Neuronal stem cell (in vitro differentiated cells): ENCODE results near the gene TINAGL1.

Source experiments
- DNase-seq: peaks from one replicate; pipeline ENCODE4 v3.0.0-alpha.2; 2013; ENCODE audit warnings: low spot score
- H2AFZ ChIP-seq: one replicate; pipeline ENCODE4 v1.6.1; 2013; ENCODE audit warnings: mild to moderate bottlenecking, low read length, inconsistent platforms
- H2AK5ac ChIP-seq: 2 replicates; pipeline ENCODE4 v1.6.1; 2013; ENCODE audit warnings: low read depth, mild to moderate bottlenecking, inconsistent platforms, low read length, moderate library complexity, mixed read lengths
- H2BK120ac ChIP-seq: 2 replicates; pipeline ENCODE4 v1.6.1; 2013; ENCODE audit warnings: low read depth, mild to moderate bottlenecking, inconsistent platforms, low read length, moderate library complexity, mixed read lengths
- H2BK12ac ChIP-seq: one replicate; pipeline ENCODE4 v1.6.1; 2013; ENCODE audit warnings: low read length, inconsistent platforms
- H2BK15ac ChIP-seq: 2 replicates; pipeline ENCODE4 v1.6.1; 2013; ENCODE audit warnings: mild to moderate bottlenecking, low read length, inconsistent platforms, mixed read lengths
- H2BK5ac ChIP-seq: one replicate; pipeline ENCODE4 v1.6.1; 2013; ENCODE audit warnings: inconsistent platforms, mild to moderate bottlenecking, low read length, moderate library complexity
- H3K14ac ChIP-seq: one replicate; pipeline ENCODE4 v1.6.1; 2013; ENCODE audit warnings: low read length, inconsistent platforms
- H3K18ac ChIP-seq: 2 replicates; pipeline ENCODE4 v1.6.1; 2013; ENCODE audit warnings: low read length, inconsistent platforms
- H3K23ac ChIP-seq: 2 replicates; pipeline ENCODE4 v1.6.1; 2013; ENCODE audit warnings: low read depth, mild to moderate bottlenecking, mixed read lengths, low read length, inconsistent platforms; ENCODE audit not compliant: poor library complexity
- H3K27ac ChIP-seq: replicated peaks from 3 replicates; pipeline ENCODE4 v1.5.1; 2013; ENCODE audit warnings: low read length, inconsistent platforms
- H3K27me3 ChIP-seq, 3 experiments: 2 replicates each; pipeline ENCODE4 v1.6.1; 2013; ENCODE audit warnings: low read length in 3 of 3, mild to moderate bottlenecking in 2 of 3, inconsistent platforms in 1 of 3, low read depth in 1 of 3, mixed read lengths in 1 of 3, moderate library complexity in 1 of 3; ENCODE audit not compliant: control insufficient read depth in 3 of 3, insufficient read depth in 3 of 3
- H3K36me3 ChIP-seq, 2 donors: replicated peaks in 1 of 2; 2 replicates each; pipeline ENCODE4 v1.6.1; 2013; ENCODE audit warnings: low read length in 2 of 2; ENCODE audit not compliant: control insufficient read depth in 2 of 2, insufficient read depth in 2 of 2
- H3K4ac ChIP-seq: 2 replicates; pipeline ENCODE4 v1.6.1; 2013; ENCODE audit warnings: inconsistent platforms, mild to moderate bottlenecking, low read length, moderate library complexity
- H3K4me1 ChIP-seq, 2 donors: 1 replicate in 1 of 2; 2 replicates in 1 of 2; pipeline ENCODE4 v1.6.1; 2013; ENCODE audit warnings: low read length in 2 of 2, low read depth in 1 of 2; ENCODE audit not compliant: control insufficient read depth in 2 of 2, insufficient read depth in 1 of 2
- H3K4me2 ChIP-seq: one replicate; pipeline ENCODE4 v1.6.1; 2013; ENCODE audit warnings: mild to moderate bottlenecking, low read length, inconsistent platforms; ENCODE audit not compliant: insufficient read depth, poor library complexity, severe bottlenecking
- H3K4me3 ChIP-seq, 2 donors: 2 replicates each; pipeline ENCODE4 v1.5.1; 2013; ENCODE audit warnings: low read length in 2 of 2, mild to moderate bottlenecking in 2 of 2, inconsistent platforms in 1 of 2, moderate library complexity in 1 of 2
- H3K79me1 ChIP-seq: one replicate; pipeline ENCODE4 v1.6.1; 2013; ENCODE audit warnings: low read depth, mild to moderate bottlenecking, inconsistent platforms, low read length, moderate library complexity
- H3K9ac ChIP-seq: one replicate; pipeline ENCODE4 v1.6.1; 2013; ENCODE audit warnings: mild to moderate bottlenecking, low read depth, low read length, inconsistent platforms; ENCODE audit not compliant: poor library complexity
- H3K9me3 ChIP-seq, 2 donors: replicated peaks in 1 of 2; 2 replicates each; pipeline versions ENCODE3 to v1.6.1; 2013; ENCODE audit warnings: low read length in 2 of 2, mild to moderate bottlenecking in 2 of 2, inconsistent platforms in 1 of 2, low read depth in 1 of 2, mixed read lengths in 1 of 2, moderate library complexity in 1 of 2; ENCODE audit not compliant: control insufficient read depth in 2 of 2, insufficient read depth in 1 of 2
- H4K8ac ChIP-seq: one replicate; pipeline ENCODE4 v1.6.1; 2013; ENCODE audit warnings: low read depth, mild to moderate bottlenecking, inconsistent platforms, low read length, moderate library complexity
- H4K91ac ChIP-seq: one replicate; pipeline ENCODE4 v1.6.1; 2013; ENCODE audit warnings: low read length, low read depth, mild to moderate bottlenecking, inconsistent platforms; ENCODE audit not compliant: poor library complexity
- WGBS, 2 donors: extraction: QIAGEN DNeasy Blood & Tissue Kit; methylation state at CpG; one replicate each; pipeline ENCODE4 v1.1.7; 2013; ENCODE audit warnings: missing lambda C conversion rate in 2 of 2, mixed read lengths in 1 of 2; ENCODE audit not compliant: insufficient read length in 2 of 2, insufficient replicate concordance in 1 of 2; ENCODE audit errors: extremely low coverage in 2 of 2; 5-methylcytosine and 5-hydroxymethylcytosine counted together

Gene TINAGL1

DNA sequence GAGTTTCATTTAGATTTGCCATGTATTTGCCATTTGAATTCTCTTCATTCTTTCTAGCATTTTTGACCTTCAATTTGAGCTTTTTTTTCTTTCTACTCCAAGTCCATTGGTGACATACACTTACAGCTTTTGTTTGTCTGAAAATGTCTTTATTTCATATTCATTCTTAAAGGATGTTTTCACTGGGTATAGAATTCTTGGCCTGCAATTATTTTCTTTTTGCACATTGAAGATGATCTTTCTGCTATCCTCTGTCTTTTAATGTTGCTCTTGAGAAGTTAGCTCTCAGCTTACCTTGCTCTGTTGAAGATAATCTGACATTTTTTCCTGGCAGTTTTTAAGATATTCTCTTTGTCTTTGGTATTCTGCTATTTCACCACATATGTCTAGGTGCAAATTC, 16.6 kb upstream of the TINAGL1 start:
- Histone ChIP-seq H3K4me1 (no peaks in the 10 kb centered on the region), H3K18ac (no peak overlapping the region), H3K79me1 (no peaks in the 10 kb centered on the region), H3K9ac (no peak overlapping the region), H2BK15ac (no peak overlapping the region), H4K8ac (no peak overlapping the region), H3K23ac (no peak overlapping the region), H2AFZ (no peak overlapping the region), H4K91ac (no peak overlapping the region), H3K4me2 (no peak overlapping the region), H3K27me3 (no peaks in the 10 kb centered on the region), H3K14ac (no peak overlapping the region), H2AK5ac (no peak overlapping the region), H3K4me3 (no peak overlapping the region), H3K36me3 (no peaks in the 10 kb centered on the region), H3K27ac (no peak overlapping the region), H2BK120ac (no peak overlapping the region), H3K4ac (no peak overlapping the region), H3K9me3 (no peaks in the 10 kb centered on the region), H2BK12ac (no peak overlapping the region), H2BK5ac (no peak overlapping the region)
- no peak for DNase-seq

DNA sequence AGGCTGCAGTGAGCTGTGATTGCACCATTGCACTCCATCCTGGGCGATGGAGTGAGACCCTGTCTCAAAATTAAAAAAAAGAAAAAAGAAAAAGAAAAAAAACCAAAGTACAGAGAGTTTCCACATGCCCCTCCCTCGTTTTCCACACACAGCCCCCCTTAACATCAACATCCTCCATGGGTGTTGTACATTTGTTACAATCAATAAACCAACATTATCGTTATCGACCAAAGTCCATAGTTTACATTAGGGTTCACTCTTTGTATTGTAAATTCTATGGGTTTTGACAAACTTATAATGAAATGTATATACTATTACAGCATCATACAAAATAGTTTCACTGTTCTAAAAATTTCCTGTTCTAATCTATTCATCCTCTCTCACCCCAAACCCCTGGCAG, 15.9 kb upstream of the TINAGL1 start:
- no peak overlapping the region for H2AFZ ChIP-seq
- H3K27ac ChIP-seq = no peak overlapping the region
- H3K79me1 ChIP-seq = no peaks in the 10 kb centered on the region
- H4K8ac ChIP-seq = no peak overlapping the region
- H3K4me1 ChIP-seq = no peaks in the 10 kb centered on the region
- H2BK5ac ChIP-seq = no peak overlapping the region
- no peak overlapping the region for H2BK120ac ChIP-seq
- H3K14ac ChIP-seq = no peak overlapping the region
- no peak overlapping the region for H4K91ac ChIP-seq
- no peak overlapping the region for H3K4ac ChIP-seq
- H3K23ac ChIP-seq = no peak overlapping the region
- H2AK5ac ChIP-seq = no peak overlapping the region
- no peaks in the 10 kb centered on the region for H3K36me3 ChIP-seq
- H3K9ac ChIP-seq = no peak overlapping the region
- no peak overlapping the region for H3K4me3 ChIP-seq
- no peak overlapping the region for H2BK15ac ChIP-seq
- no peak overlapping the region for H2BK12ac ChIP-seq
- H3K9me3 ChIP-seq = no peaks in the 10 kb centered on the region
- WGBS, 2 donors = no CpG with 5 or more reads among the region's 4 CpGs
- no peak overlapping the region for H3K4me2 ChIP-seq
- no peak overlapping the region for H3K18ac ChIP-seq
- no peak for DNase-seq
- H3K27me3 ChIP-seq = no peaks in the 10 kb centered on the region

DNA sequence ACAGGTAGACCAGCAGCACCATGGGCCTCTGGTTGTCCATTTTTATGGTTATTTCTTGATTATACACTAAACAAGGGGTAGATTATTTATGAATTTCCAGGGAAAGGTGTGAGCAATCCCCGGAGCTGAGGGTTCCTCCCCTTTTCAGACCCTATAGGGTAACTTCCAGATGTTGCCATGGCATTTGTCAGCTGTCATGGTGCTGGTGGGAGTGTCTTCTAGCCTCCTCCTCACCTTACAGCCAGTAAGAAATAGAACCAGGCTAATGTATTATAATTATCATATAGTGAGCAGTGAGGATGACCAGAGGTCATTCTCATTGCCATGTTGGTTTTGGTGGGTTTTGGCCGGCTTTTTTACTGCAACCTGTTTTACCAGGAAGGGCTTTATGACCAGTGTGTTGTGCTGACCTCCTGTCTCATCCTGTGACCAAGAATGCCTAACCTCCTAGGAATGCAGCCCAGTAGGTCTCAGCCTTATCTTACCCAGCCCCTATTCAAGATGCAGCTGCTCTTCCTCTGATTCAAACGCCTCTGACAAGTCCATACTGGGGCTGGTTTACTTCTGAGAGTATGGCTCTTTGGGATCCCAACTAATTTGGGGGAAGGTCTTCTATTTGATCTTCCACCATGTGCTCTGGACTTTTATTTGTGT, 13.5 kb upstream of the TINAGL1 start:
- no peak for DNase-seq
- no peak overlapping the region for H2BK120ac ChIP-seq

DNA sequence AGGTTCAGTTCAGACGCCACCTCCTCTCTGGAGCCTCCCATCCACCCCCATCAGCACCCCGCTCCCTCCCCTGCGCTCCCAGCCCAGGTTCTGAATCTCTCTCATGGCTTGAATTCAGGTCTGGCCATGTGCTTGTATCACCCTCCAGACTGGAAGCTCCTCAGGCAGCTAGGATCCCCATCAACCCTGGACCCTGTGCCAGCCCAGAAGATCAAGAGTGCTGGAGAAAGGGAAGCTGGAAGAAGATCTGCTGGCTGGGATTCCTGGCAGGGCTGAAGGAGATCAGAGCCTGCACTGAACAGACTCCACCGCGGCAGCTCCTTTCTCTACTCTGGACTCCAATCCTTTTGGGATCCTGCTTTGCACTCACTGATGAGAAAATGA, 11.7 kb upstream of the TINAGL1 start:
- H2BK5ac ChIP-seq = peak overlapping the region; percentile 77
- H3K36me3 ChIP-seq = no peaks in the 10 kb centered on the region
- H3K4me3 ChIP-seq = no peak overlapping the region
- peak overlapping the region; percentile 59 for H2BK12ac ChIP-seq
- no peak overlapping the region for H3K23ac ChIP-seq
- peak overlapping the region; percentile 36 for H3K18ac ChIP-seq
- H3K4ac ChIP-seq = no peak overlapping the region
- no peak overlapping the region for H2BK120ac ChIP-seq
- no peak overlapping the region for H4K8ac ChIP-seq
- no peak overlapping the region for H3K4me2 ChIP-seq
- DNase-seq = no peak
- peaks cover 0 to 2% (median 0%) of the 10 kb centered on the region in 3 experiments for H3K27me3 ChIP-seq
- H3K4me1 ChIP-seq = peaks cover 0 to 2% of the 10 kb centered on the region in 2 donors
- H2BK15ac ChIP-seq = no peak overlapping the region
- no peak overlapping the region for H3K14ac ChIP-seq
- H4K91ac ChIP-seq = no peak overlapping the region
- WGBS, 2 donors = no CpG with 5 or more reads among the region's 5 CpGs
- peak overlapping the region; percentile 2 for H2AFZ ChIP-seq
- no peaks in the 10 kb centered on the region for H3K79me1 ChIP-seq
- H3K9ac ChIP-seq = no peak overlapping the region
- no peak overlapping the region for H2AK5ac ChIP-seq
- H3K27ac ChIP-seq = no peak overlapping the region
- H3K9me3 ChIP-seq = no peaks in the 10 kb centered on the region

More for the DNA sequence above, 13.5 kb upstream of the TINAGL1 start:
- H3K23ac ChIP-seq = no peak overlapping the region
- H2AK5ac ChIP-seq = no peak overlapping the region
- H2BK5ac ChIP-seq = no peak overlapping the region
- no peak overlapping the region for H3K4me3 ChIP-seq
- no peak overlapping the region for H4K91ac ChIP-seq
- H2BK15ac ChIP-seq = no peak overlapping the region
- H4K8ac ChIP-seq = no peak overlapping the region
- H3K27ac ChIP-seq = no peak overlapping the region
- no peak overlapping the region for H2AFZ ChIP-seq
- no peaks in the 10 kb centered on the region for H3K4me1 ChIP-seq
- no peak overlapping the region for H3K18ac ChIP-seq
- H3K27me3 ChIP-seq = no peaks in the 10 kb centered on the region
- H3K4me2 ChIP-seq = no peak overlapping the region
- no peaks in the 10 kb centered on the region for H3K79me1 ChIP-seq
- H3K4ac ChIP-seq = no peak overlapping the region
- no peaks in the 10 kb centered on the region for H3K36me3 ChIP-seq
- H3K14ac ChIP-seq = no peak overlapping the region
- WGBS, 2 donors = no CpG with 5 or more reads among the region's 3 CpGs
- H3K9me3 ChIP-seq = no peaks in the 10 kb centered on the region
- H2BK12ac ChIP-seq = no peak overlapping the region
- no peak overlapping the region for H3K9ac ChIP-seq
